Measurements from ENCODE around the gene TCF7L1. TPM values are rescaled to one million over a fixed set of nuclear protein-coding genes. Genes with fewer than 3 reads are reported as not detected.

TCF7L1 gene
- polyA plus RNA-seq, 1 donor (not counting 4 experiments of a cell fraction or from before 2014, with no cell fraction given), result 1.0 TPM

- peaks cover 3% of the 10 kb centered on the region for H3K4me1 ChIP-seq (ENCODE audit: control insufficient read depth, extremely low read depth, insufficient read depth, low read length)
- dilution Hi-C loops (cut with MboI; ENCODE audit: extremely low pct_ligation_motif_present, low sequenced_read_pairs), result no loop called here
- no peak overlapping the region for H3K9ac ChIP-seq (ENCODE audit: control insufficient read depth, extremely low read depth, insufficient read depth, low read length)
- no peaks in the 10 kb centered on the region for H3K79me2 ChIP-seq (ENCODE audit: control insufficient read depth, insufficient read depth, low read length)
- H3K4me3 ChIP-seq (ENCODE audit: control insufficient read depth in 2 of 3, extremely low read depth in 1 of 3, insufficient read depth in 2 of 3, low read depth in 1 of 3, low read length in 3 of 3), result no peak overlapping the region
- DNase-seq (ENCODE audit: low read depth, low spot score) (no peak), FAIRE-seq (no peak)
- H3K9me1 ChIP-seq (ENCODE audit: control insufficient read depth, extremely low read depth, insufficient read depth, low read length), result no peaks in the 10 kb centered on the region
- no peak for TF ChIP-seq CTCF (optimal IDR thresholded peaks at IDR 0.05 in 1 of 3, IDR thresholded peaks at IDR 0.05 in 1 of 3, conservative IDR thresholded peaks at IDR 0.05 in 1 of 3; ENCODE audit: extremely low read depth in 1 of 3, insufficient read depth in 2 of 3, low read length in 3 of 3)
- no peak for TF ChIP-seq EZH2 (IDR thresholded peaks at IDR 0.05; ENCODE audit: low read length)
- no peak overlapping the region for H3K27ac ChIP-seq (ENCODE audit: control insufficient read depth, insufficient read depth, low read length)
- H3K27me3 ChIP-seq (ENCODE audit: control insufficient read depth, extremely low read depth, insufficient read depth, low read length), result no peaks in the 10 kb centered on the region
- H3K9me3 ChIP-seq (ENCODE audit: control insufficient read depth, low read depth, low read length), result no peaks in the 10 kb centered on the region
- no peaks in the 10 kb centered on the region for H4K20me1 ChIP-seq (ENCODE audit: control insufficient read depth, extremely low read depth, insufficient read depth, low read length)
- H2AFZ ChIP-seq (ENCODE audit: control insufficient read depth, low read length), result no peak overlapping the region
- H3K4me2 ChIP-seq (ENCODE audit: control insufficient read depth, extremely low read depth, insufficient read depth, low read depth, low read length), result no peak overlapping the region
- H3K36me3 ChIP-seq (ENCODE audit: control insufficient read depth in 2 of 2, extremely low read depth in 1 of 2, insufficient read depth in 2 of 2, low read length in 2 of 2), result no peaks in the 10 kb centered on the region
These were observed 105.4 kb downstream of the TCF7L1 start for GRCh38 chr2:85238607-85239006.

GRCh38 chr2:85239102-85239501, 105.9 kb downstream of the TCF7L1 start:
- Histone ChIP-seq H3K4me2 (ENCODE audit: control insufficient read depth, extremely low read depth, insufficient read depth, low read depth, low read length) (no peak overlapping the region), H3K79me2 (ENCODE audit: control insufficient read depth, insufficient read depth, low read length) (no peaks in the 10 kb centered on the region), H3K9me1 (ENCODE audit: control insufficient read depth, extremely low read depth, insufficient read depth, low read length) (no peaks in the 10 kb centered on the region), H3K27me3 (ENCODE audit: control insufficient read depth, extremely low read depth, insufficient read depth, low read length) (no peaks in the 10 kb centered on the region), H3K36me3 (ENCODE audit: control insufficient read depth in 2 of 2, extremely low read depth in 1 of 2, insufficient read depth in 2 of 2, low read length in 2 of 2) (no peaks in the 10 kb centered on the region), H3K9me3 (ENCODE audit: control insufficient read depth, low read depth, low read length) (no peaks in the 10 kb centered on the region), H3K9ac (ENCODE audit: control insufficient read depth, extremely low read depth, insufficient read depth, low read length) (no peak overlapping the region), H2AFZ (ENCODE audit: control insufficient read depth, low read length) (no peak overlapping the region), H3K4me1 (ENCODE audit: control insufficient read depth, extremely low read depth, insufficient read depth, low read length) (peaks cover 3% of the 10 kb centered on the region), H4K20me1 (ENCODE audit: control insufficient read depth, extremely low read depth, insufficient read depth, low read length) (no peaks in the 10 kb centered on the region), H3K4me3 (ENCODE audit: control insufficient read depth in 2 of 3, extremely low read depth in 1 of 3, insufficient read depth in 2 of 3, low read depth in 1 of 3, low read length in 3 of 3) (no peak overlapping the region), H3K27ac (ENCODE audit: control insufficient read depth, insufficient read depth, low read length) (no peak overlapping the region)
- no peak for DNase-seq (ENCODE audit: low read depth, low spot score)
- no peak for FAIRE-seq
- dilution Hi-C loops (cut with MboI; ENCODE audit: extremely low pct_ligation_motif_present, low sequenced_read_pairs), result no loop called here
- TF ChIP-seq CTCF (optimal IDR thresholded peaks at IDR 0.05 in 1 of 3, IDR thresholded peaks at IDR 0.05 in 1 of 3, conservative IDR thresholded peaks at IDR 0.05 in 1 of 3; ENCODE audit: extremely low read depth in 1 of 3, insufficient read depth in 2 of 3, low read length in 3 of 3) (no peak), EZH2 (IDR thresholded peaks at IDR 0.05; ENCODE audit: low read length) (no peak)

Data from keratinocyte (primary cell).